ENCODE data around the gene MEMO1.

The MEMO1 gene

GRCh38 chr2:32003791-32004190 is 7.0 kb downstream of the MEMO1 start:
- H3K27ac ChIP-seq = no peak overlapping the region
- no peak for TF ChIP-seq ZFX (IDR thresholded peaks at IDR 0.05)
- no peak for TF ChIP-seq CTCF (conservative IDR thresholded peaks at IDR 0.05)

GRCh38 chr2:32002406-32002805 is 8.4 kb downstream of the MEMO1 start:
- no peak overlapping the region for H3K27ac ChIP-seq
- TF ChIP-seq CTCF (conservative IDR thresholded peaks at IDR 0.05) (no peak), ZFX (IDR thresholded peaks at IDR 0.05) (no peak)

GRCh38 chr2:31999438-31999837 is 11.4 kb downstream of the MEMO1 start:
- TF ChIP-seq ZFX (IDR thresholded peaks at IDR 0.05) = no peak
- no peak for TF ChIP-seq CTCF (conservative IDR thresholded peaks at IDR 0.05)
- H3K27ac ChIP-seq = no peak overlapping the region

- TF ChIP-seq CTCF (conservative IDR thresholded peaks at IDR 0.05) (no peak), ZFX (IDR thresholded peaks at IDR 0.05) (no peak)
- no peak overlapping the region for H3K27ac ChIP-seq
These were observed 12.0 kb downstream of the MEMO1 start for GRCh38 chr2:31998731-31999383.

- no peak overlapping the region for H3K27ac ChIP-seq
- TF ChIP-seq ZFX (IDR thresholded peaks at IDR 0.05) (no peak), CTCF (conservative IDR thresholded peaks at IDR 0.05) (no peak)
These were observed 13.2 kb downstream of the MEMO1 start for GRCh38 chr2:31997653-31998052.

GRCh38 chr2:31996571-31997150 is 14.1 kb downstream of the MEMO1 start:
- H3K27ac ChIP-seq = no peak overlapping the region
- TF ChIP-seq ZFX (IDR thresholded peaks at IDR 0.05) = no peak
- TF ChIP-seq CTCF (conservative IDR thresholded peaks at IDR 0.05) = no peak

- TF ChIP-seq ZFX (IDR thresholded peaks at IDR 0.05) = no peak
- TF ChIP-seq CTCF (conservative IDR thresholded peaks at IDR 0.05) = no peak
- no peak overlapping the region for H3K27ac ChIP-seq
These were observed 17.9 kb downstream of the MEMO1 start for GRCh38 chr2:31992934-31993333.
